GM03348 (cell line): Measurements from ENCODE around the gene ZSWIM6.

Source experiments
- DNase-seq: peaks from one replicate; pipeline ENCODE4 v3.0.0; 2012; ENCODE audit warnings: low spot score

The ZSWIM6 gene

DNA sequence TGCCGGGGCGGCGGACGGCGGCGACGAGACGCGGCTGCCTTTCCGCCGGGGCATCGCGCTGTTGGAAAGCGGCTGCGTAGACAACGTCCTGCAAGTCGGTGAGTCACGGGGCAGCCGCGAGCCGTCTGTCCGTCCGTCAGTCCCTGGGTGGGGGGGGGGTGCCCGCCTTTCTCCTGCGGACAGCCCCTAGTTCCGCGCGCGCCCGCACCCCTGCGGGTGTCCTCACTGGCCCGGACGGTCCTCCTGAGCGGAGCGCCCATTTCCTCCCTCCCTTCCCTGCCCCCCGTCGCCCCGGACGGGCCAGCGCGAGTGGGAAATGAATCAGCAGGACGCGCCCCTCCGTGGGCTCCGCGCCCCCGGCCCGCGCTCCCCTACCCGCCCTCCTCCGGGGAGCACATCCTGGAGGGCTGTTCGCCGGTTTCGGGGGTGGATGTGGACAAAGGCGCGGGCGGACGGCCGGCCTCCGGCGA is 828 bp downstream of the ZSWIM6 start:
- peak; percentile 76 for DNase-seq

DNA sequence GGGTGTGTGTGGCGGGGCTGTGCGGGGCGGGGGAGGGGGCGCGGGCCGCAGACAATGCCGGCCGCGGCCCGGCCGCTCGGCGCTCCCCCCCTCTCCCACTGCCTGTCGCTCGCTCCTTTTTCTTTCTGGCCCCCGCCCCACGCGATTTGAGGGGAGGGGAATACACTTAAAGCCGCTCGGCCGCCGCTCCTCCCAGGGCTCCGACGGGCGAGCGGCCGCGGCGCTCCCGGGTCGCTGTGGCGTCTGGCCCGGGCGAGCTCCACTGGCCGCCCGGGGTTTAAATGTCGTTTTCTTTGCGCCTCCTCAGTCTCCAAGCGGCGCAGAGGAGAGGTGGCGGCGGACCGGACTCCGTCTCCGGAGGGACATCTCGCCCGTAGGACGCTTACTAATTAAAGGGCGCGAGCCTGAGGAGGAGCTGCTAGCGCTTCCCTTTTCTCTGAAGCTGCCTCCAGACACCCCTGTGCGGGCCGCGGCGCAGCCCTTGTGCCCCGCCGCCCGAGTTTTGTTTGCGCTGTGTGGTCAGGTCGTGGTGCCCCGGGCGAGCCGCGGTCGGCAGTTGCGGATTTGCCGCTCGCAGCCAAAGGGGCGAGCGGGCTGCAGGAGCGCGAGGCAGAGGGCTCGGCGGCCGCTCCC is 1.4 kb downstream of the ZSWIM6 start:
- peak; percentile 48 for DNase-seq

DNA sequence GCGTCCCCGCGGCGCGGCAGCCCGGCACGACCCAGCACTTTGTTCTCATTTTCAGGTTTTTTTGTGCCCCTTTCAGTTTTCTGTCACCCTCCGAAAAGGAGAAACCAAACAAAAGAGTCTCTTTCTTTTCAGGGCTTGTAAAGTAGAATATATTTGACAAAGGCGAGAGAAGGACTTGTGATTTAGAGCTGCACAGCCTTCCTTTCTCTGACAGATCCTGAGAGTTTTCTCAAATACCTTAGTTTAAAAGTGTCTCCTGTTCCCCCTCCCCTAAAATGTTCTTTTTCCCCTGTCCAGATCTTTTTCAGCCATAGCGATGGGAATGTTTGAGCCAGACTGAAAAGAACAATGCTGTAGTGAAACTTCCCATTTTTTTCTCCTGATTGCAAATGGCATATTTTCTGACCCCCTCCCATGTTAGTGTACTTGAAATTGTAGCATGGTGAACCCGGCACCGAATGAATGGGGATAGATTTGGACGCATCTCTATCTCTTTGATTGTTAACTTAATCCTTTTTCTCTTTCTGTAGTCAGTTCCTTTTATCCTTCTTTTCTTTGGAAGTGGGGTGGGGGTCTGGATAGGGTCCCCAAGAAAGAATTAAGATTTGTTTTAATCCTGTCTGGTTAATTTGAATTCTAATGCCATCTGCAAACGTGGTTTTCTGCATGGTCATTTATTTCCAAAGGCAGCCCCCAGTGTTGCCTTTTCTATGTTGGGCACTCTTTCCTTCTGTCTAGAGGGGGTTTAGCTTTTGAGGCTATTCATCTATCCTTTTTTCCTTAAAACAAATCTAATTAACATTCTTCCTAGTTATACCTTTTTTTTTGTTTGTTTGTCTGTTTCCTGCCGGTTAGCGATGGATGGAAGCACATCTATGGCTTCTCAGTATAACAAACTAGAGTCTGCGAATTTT is 2.2 kb downstream of the ZSWIM6 start:
- DNase-seq, result no peak

GRCh38 chr5:61334868-61335615 is 3.0 kb downstream of the ZSWIM6 start:
- no peak for DNase-seq

DNA sequence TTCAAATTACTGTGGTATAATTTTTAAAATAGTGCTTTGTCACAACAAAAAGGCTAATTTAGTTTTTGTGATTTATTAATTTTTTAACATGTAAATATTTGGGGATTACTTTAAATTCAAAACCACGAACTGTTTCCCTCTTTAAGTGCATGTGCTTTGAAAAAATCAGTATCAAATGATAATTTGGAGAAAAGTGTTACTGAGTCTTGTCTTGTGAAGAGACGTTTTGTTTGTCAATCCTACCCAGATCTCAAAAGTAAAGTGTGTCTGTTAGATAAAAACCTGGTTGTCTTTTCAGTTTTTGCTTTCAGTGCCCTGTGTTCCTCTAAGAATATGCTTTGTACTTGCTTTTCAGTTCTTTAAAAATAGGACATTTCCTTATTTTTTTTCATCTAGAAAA is 7.7 kb downstream of the ZSWIM6 start:
- no peak for DNase-seq

- no peak for DNase-seq
Observed at GRCh38 chr5:61340775-61341361, 8.8 kb downstream of the ZSWIM6 start.

DNA sequence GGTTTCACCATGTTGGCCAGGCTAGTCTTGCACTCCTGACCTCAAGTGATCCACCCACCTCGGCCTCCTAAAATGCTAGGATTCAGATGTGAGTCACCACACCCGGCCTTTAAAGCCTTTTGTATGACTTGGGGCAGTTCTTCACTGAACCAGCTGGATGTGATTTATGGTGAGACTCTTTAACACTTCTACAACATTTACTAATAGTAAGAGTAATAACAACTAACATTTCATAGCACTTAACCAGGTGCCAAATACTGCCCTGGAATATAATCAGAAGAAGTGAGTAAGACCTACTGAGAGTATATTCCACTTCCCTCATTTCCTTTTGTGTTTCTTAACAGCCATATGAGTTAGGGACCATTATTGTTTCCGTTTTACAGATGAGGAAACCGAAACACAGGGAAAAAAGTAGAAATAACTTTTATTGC is 10.0 kb downstream of the ZSWIM6 start:
- DNase-seq, result no peak

GRCh38 chr5:61344187-61344944 is 12.3 kb downstream of the ZSWIM6 start:
- DNase-seq, result no peak

GRCh38 chr5:61346511-61346910 is 14.5 kb downstream of the ZSWIM6 start:
- no peak for DNase-seq

DNA sequence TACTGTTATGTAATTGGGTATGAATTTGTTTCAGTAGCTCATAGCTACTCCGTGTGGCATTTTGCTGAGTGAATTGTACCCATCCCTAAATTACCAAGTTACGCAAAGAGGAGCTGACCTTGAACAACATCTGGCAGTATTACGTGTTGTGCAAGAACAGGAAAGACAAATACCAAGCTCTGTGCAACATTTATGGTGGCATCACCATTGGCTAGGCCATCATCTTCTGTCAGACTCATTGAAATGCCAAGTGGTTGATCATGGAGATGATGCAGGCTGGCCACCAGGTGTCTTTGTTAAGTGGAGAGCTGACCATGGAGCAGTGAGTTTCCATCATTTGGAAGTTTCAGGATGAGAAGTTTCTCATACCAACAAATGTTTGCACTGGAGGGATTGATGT is 15.0 kb downstream of the ZSWIM6 start:
- no peak for DNase-seq

- no peak for DNase-seq
Observed at GRCh38 chr5:61348447-61348846, 16.4 kb downstream of the ZSWIM6 start.

- no peak for DNase-seq
Observed at GRCh38 chr5:61349935-61350334, 17.9 kb downstream of the ZSWIM6 start.

DNA sequence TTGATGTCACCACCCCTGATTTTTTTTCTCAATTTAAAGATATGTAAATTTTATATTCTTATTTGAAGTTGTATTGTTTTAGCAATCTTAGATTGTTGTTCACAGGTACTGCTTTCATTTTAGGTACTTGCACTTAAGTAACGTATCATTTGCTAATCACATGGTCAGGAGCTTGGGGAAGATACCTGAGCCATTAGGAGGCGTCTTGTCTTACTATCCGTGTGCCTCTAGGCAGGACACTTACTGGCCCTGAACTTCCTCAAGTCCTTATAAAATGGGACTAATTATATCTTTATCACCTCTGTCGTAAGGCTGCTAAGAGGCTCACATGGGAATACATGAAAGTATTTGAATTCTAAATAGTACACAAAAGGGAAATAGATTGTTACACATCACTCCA is 18.5 kb downstream of the ZSWIM6 start:
- DNase-seq, result no peak

DNA sequence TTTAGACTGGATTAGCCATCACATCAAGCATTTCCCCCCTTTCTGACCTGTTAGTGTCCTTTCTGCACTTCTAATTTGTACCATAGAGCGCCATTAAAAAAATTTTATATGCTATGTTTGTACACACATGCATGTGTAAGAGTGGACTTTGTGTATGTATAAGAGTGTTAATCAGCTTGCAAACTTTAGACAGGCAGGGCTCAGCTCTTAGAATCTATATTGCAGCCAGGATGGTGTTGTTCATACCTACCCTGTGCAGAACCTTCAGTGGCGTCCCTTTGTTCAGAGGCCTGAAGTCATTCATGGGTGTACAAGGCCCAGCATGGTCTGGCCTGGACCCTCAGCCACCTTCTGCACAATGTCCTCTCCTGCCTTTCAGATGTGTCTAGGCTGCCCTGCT is 19.7 kb downstream of the ZSWIM6 start:
- no peak for DNase-seq

DNA sequence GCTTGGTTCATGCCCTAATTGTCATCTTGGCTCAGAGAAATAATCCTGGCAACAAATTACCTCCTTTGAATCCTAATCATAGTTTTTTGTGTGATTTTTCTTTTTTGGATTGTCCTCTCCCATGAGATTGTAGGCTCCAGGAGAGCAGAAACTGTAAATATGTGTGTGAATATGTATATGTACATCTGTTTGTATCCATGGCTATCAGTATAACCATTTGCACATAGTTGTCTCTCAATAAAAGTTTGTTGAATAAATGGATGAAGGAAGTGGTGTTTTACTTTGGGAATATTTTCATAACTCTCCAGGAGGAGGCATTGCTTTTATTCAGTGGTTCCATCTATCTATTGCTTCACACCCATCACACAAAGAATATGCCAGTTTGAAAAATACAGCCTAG is 20.1 kb downstream of the ZSWIM6 start:
- DNase-seq, result no peak

GRCh38 chr5:61352612-61353156 is 20.6 kb downstream of the ZSWIM6 start:
- DNase-seq, result no peak

DNA sequence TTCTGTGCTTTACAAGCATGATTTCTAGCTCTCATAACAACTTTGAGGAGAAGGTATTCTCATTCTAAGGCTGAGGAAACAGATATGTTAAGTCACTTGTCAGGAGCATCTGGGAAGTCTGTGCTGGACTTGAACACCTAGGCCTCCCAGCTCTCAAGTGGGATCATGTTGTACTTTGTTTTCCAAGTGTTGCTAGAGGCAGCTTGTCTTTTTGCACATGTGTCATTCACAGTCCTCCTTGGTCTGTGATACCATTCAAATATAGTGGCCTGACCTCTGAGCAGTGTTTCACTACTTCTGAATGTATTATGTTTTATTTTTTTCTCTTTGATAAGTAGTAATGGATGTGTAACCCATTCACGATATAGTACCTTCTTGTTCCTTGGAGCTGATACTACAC is 21.2 kb downstream of the ZSWIM6 start:
- no peak for DNase-seq

GRCh38 chr5:61354199-61354598 is 22.1 kb downstream of the ZSWIM6 start:
- DNase-seq, result no peak

DNA sequence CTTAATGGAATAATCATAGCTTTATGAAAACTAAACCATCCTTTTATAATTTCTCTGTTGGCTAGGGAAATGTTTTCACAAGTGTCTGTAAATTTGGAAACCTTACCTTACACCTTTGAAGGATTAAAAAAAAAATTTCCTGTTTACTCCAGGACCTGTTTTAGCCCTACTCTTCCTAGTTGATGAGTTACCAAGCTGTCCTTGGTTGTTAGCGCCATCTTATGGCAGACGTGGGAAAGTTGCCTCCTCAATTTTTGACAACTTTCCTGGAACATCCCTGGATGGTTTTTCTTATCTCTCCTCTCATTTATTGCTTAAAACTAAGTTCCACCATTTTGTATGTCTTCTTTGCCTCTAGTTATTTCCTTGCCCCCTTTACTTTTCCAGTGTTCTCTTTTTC is 25.7 kb downstream of the ZSWIM6 start:
- DNase-seq, result no peak

DNA sequence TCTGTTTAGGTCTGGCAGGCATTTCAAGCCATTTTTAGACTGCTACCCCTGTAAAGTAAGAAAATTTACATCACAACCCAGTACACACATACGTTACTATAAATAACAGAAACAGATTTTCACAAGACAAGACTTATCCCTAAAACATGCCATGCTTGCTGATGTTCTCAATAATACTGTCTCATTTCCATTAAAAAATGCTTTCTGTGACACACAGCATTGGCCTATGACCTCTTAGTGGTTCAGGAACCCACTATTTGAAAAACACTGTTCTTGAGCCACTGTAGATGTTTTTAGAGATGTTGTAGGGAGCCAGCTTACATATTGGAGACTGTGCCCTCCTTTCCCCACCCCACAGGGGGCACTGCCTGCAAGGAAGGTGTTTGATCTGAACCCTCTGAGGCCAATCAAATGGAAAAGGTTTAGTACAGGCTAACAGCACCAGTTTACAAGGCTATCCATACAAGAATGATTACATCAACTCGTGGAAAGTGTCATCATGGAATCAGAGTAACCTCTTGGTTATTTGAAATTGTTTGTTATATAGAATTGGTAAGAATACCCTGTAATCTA is 30.8 kb downstream of the ZSWIM6 start:
- DNase-seq, result no peak
